Measurements from ENCODE around the gene GNL3L.

Gene GNL3L

DNA sequence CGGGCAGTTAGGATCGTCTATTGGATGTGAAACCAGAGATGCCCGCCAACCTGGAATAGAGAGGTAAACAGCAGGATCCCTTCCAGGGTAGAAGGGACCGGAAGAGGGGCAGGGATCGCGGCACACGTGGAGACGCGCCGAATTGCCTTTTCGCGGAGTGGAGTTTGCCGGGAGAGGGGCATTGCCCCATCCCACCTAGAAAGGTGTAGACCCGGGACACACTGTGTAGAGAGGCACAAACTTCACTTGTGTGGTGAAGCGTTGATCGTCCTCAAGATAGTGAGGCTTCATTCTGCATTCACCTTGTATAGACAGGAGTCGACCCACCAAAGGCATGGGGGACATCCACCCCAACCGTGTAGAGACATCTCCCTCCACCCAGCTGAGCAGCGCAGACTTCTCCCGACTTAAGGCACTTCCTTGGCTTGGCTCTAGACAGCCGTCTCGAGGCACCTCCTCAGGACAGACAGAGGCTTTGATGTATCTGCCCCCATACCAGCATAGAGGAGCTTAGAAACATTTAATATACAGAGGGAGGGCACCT is 410 bp downstream of the GNL3L start:
- TF ChIP-seq GATA3 (IDR thresholded peaks at IDR 0.05; ENCODE audit: low read depth, low read length), result no peak
- TF ChIP-seq GATA2 (IDR thresholded peaks at IDR 0.05; ENCODE audit: low read depth, low read length), result no peak

DNA sequence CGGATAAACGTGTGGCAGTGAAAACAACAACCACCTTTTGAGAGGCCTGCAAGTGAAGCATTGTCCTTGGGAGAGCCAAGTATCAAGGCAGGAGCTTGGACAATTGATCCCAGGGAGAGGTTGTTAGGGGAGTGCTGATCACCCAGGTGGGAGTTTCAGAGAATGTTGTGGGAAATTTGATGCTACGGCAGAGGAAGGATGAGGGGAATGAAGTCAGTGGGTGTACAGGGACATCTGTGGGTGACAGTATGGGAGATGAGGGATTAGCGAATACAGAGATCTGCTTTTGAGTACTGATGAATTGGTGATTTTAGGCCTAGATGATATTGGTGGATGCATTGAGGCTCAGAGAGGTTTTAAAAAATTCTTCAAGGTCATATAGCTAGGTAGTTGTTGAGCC is 4.3 kb downstream of the GNL3L start:
- TF ChIP-seq GATA3 (IDR thresholded peaks at IDR 0.05; ENCODE audit: low read depth, low read length) (no peak), GATA2 (IDR thresholded peaks at IDR 0.05; ENCODE audit: low read depth, low read length) (no peak)

DNA sequence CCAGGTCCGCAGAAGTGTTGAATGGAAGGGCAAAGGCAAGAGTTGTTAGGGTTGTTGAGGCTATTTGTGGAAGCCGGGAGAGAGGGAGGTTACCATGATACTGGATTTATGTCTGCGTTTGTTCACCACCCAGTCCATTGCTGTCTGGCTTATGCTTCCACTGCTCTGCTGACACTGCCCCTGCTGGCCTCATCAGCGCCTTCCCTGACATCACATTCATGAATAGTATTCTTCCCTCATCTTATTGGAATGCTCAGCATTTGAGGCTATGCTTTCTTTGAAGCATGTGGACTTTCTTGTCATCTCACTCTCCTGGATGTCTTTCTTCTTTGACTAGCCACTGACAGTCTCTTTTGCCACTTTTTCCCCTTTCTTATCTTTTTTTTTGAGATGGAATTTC is 10.3 kb downstream of the GNL3L start:
- TF ChIP-seq GATA2 (IDR thresholded peaks at IDR 0.05; ENCODE audit: low read depth, low read length) (no peak), GATA3 (IDR thresholded peaks at IDR 0.05; ENCODE audit: low read depth, low read length) (no peak)

DNA sequence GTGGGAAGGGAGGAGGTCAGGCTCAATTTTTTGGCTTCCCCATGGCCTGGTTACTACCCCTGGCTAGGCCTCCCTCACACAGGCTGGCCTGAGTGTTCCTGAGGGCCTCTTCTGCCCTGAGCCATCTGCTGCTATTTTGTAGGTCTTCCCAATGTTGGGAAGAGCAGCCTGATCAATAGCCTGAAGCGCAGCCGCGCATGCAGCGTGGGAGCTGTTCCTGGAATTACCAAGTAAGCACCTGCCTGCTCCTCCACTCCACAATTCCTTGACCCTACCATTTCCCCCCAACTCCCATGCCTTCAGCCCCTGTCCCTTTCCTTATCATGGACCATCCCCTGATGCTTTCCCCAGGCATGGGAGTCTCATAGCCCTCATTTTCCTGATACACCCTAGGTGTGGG is 20.8 kb downstream of the GNL3L start:
- no peak for TF ChIP-seq GATA3 (IDR thresholded peaks at IDR 0.05; ENCODE audit: low read depth, low read length)
- no peak for TF ChIP-seq GATA2 (IDR thresholded peaks at IDR 0.05; ENCODE audit: low read depth, low read length)

DNA sequence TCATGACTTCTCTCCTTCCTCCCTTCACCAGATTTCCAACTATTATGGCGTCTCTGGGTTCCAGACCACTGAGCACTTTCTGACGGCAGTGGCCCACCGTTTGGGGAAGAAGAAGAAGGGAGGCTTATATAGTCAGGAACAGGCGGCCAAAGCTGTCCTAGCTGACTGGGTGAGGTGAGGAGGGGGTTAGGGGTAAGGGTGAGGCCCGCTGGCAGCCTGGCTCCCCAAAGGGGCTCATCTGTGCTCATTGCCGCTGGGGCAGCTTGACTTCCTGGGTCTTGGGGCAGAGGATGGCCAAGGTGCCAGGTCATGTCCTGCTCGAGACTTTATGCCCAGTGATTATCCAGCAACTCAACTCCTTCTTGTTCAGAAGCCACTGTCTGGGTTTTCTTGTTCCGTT is 21.8 kb downstream of the GNL3L start:
- TF ChIP-seq GATA2 (IDR thresholded peaks at IDR 0.05; ENCODE audit: low read depth, low read length) (no peak), GATA3 (IDR thresholded peaks at IDR 0.05; ENCODE audit: low read depth, low read length) (no peak)

DNA sequence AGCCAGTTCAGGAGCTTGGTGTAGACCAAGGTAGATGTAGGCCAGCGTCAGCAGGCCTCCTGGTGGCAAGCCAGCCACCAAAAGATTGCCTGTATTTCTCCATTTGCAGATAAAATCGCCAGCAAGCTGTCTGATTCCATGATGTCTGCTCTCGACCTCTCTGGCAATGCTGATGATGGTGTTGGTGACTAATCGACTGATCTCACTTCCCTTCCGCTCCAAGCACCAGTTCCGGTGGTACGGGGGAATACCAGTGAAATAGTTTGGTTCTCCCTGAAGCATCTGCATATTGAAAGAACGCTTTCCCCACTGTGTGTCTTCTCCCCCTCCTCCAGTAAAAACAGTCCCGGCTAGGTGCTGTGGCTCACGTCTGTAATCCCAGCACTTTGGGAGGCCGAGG is 30.4 kb downstream of the GNL3L start:
- TF ChIP-seq GATA2 (IDR thresholded peaks at IDR 0.05; ENCODE audit: low read depth, low read length) (no peak), GATA3 (IDR thresholded peaks at IDR 0.05; ENCODE audit: low read depth, low read length) (no peak)

DNA sequence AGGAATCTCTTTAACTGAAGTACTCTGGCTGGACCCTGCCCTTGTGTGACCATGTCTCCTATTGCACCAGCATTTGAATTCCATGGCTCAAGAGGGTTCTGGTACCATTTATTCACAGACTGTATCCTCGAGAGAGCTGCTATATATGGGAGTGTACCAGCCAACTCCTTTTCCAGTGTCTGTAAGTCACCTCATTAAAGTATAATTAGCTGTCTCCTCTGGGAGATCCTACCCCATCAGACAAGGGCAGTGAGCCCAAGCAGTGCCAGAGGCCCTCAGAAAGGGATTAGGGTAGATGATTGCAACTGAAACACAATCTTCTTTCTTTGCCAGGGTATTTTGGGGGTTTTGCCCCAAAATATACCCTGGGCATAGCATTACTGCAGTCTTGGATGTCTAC is 31.6 kb downstream of the GNL3L start:
- TF ChIP-seq GATA3 (IDR thresholded peaks at IDR 0.05; ENCODE audit: low read depth, low read length), result no peak
- TF ChIP-seq GATA2 (IDR thresholded peaks at IDR 0.05; ENCODE audit: low read depth, low read length), result no peak

DNA sequence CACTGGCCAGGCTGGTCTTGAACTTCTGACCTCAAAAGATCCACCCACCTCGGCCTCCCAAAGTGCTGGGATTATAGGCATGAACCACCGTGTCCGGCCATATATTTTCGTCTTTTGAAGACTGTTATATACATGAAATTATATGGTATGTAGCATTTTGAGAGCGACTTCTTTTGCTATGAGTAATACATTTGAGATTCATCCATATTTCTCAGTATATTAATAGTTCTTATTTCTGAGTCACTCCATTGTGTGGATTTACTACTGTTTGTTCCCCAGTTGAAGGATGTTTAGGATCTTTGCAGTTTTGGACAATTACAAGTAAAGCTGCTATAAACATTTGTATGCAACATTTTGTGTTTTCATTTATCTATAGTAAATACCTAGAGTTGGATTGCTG is 34.9 kb downstream of the GNL3L start:
- TF ChIP-seq GATA3 (IDR thresholded peaks at IDR 0.05; ENCODE audit: low read depth, low read length) (no peak), GATA2 (IDR thresholded peaks at IDR 0.05; ENCODE audit: low read depth, low read length) (no peak)

DNA sequence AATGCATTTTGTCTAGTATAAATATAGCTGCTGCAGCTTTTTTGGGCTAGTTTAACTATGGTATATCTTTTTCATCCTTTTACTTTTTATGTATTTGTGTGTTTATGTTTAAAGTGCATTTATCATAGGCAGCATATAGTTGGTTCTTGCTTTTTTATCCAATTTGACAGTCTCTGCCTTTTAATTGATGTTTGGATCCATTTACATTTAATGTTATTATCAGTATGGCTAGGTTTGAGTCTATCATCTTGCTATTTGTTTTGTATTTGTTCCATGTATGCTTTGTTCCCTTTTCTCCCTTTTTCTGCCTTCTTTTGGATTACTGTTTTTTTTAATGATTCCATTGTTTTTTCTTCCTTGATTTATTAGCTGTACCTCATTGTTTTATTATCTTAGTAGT is 40.3 kb downstream of the GNL3L start:
- TF ChIP-seq GATA2 (IDR thresholded peaks at IDR 0.05; ENCODE audit: low read depth, low read length), result no peak
- TF ChIP-seq GATA3 (IDR thresholded peaks at IDR 0.05; ENCODE audit: low read depth, low read length), result no peak

DNA sequence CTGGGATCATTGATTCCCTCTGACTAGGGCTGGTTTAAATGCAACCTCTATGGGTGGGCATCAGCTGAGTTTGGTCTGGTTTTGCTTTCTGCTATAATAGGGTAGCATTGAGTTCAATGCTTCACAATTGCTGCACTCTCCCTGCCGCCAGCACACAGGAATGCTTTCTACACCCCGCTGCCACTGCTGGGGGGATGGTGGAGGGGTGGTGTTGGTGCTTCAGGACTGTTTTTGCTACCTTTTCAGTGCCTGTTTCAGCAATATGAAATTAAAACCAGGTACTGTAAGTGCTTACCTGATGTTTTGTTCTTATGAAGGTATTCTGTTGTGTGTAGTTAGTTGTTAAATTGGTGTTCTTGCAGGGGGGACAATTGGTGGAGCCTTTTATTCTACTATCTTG is 67.7 kb downstream of the GNL3L start:
- no peak for TF ChIP-seq GATA3 (IDR thresholded peaks at IDR 0.05; ENCODE audit: low read depth, low read length)
- TF ChIP-seq GATA2 (IDR thresholded peaks at IDR 0.05; ENCODE audit: low read depth, low read length), result no peak

DNA sequence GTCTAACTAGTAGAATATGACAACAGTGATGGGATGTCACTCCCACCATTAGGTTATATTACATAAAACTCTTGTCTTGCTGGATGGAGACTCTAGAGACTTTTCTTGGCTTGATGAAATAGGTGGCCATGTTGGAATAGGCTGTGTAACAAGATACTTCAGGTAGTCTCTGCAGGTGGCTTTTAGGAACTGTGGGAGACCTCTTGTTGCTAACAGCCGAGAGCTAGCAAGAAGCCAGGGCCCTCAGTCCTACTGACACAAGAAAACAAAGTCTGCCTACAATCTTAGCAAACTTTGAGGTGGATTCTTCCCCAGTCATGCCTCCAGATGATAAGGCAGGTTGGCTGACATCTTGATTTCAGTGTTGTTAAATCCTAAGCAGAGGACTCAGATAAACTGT is 72.5 kb downstream of the GNL3L start:
- TF ChIP-seq GATA3 (IDR thresholded peaks at IDR 0.05; ENCODE audit: low read depth, low read length) (no peak), GATA2 (IDR thresholded peaks at IDR 0.05; ENCODE audit: low read depth, low read length) (no peak)

All from SH-SY5Y (cell line).